Ovary (tissue), 9 donors: ENCODE results near the gene ELAVL3. TPM values are rescaled to one million over a fixed set of nuclear protein-coding genes. Genes with fewer than 3 reads are reported as not detected.

ENCODE experiments used
- DNase-seq, 5 donors: peaks; one replicate each; pipeline ENCODE4 v3.0.0-alpha.2; 2019 to 2020
- H3K27ac ChIP-seq, 2 donors: fragments of 200-600 bp; one replicate each; pipeline versions ENCODE4 v1.5.1 to v1.8.0; 2019 to 2022
- H3K27me3 ChIP-seq: fragments of 200-600 bp; one replicate; pipeline ENCODE4 v1.8.0; 2022
- H3K36me3 ChIP-seq: fragments of 200-600 bp; sonication (generic); one replicate; pipeline ENCODE4 v1.5.1; 2019
- H3K4me1 ChIP-seq: one replicate; pipeline ENCODE4 v1.8.1; 2013; ENCODE audit warnings: mild to moderate bottlenecking, moderate library complexity; ENCODE audit not compliant: insufficient read depth
- H3K4me3 ChIP-seq: fragments of 200-600 bp; sonication (generic); one replicate; pipeline ENCODE4 v1.5.1; 2017
- H3K9me3 ChIP-seq, 2 donors: fragments of 200-600 bp in 1 of 2; sonication (generic) in 1 of 2; one replicate each; pipeline versions ENCODE4 v1.5.1 to v1.8.1; 2013 to 2019; ENCODE audit warnings: mild to moderate bottlenecking in 1 of 2, moderate library complexity in 1 of 2
- CTCF ChIP-seq, 3 donors: fragments of 450-650 bp in 2 of 3; fragments of 200-600 bp in 1 of 3; IDR thresholded peaks; one replicate each; pipeline versions ENCODE4 v1.5.1 to v1.8.0; 2016 to 2022; ENCODE audit warnings: antibody characterized with exemption in 3 of 3, mild to moderate bottlenecking in 1 of 3
- EP300 ChIP-seq: sonication (generic); formaldehyde crosslinking; IDR thresholded peaks from one replicate; pipeline ENCODE4 v1.6.1; 2017; ENCODE audit warnings: antibody characterized with exemption
- POLR2A ChIP-seq: fragments of 450-650 bp; IDR thresholded peaks from one replicate; pipeline ENCODE4 v1.6.1; 2017; ENCODE audit warnings: antibody characterized with exemption, mild to moderate bottlenecking, moderate library complexity
- WGBS, 3 donors: extraction: QIAGEN DNeasy Blood & Tissue Kit in 1 of 3; methylation state at CpG; one replicate each; pipeline versions ENCODE4 v1.1.5 to v1.1.7; 2013 to 2017; 5-methylcytosine and 5-hydroxymethylcytosine counted together
- intact Hi-C, 4 donors: fragments of 100-400 bp; cut with DNase I; formaldehyde crosslinking; loops; one replicate each; pipeline versions ENCODE4 v1.11.0 to v1.15.1; 2022 to 2023
- polyA plus RNA-seq, 2 donors: library from polyadenylated mRNA; stranded (reverse); fragments of 200-250 nt in 1 of 2; fragments of 350-450 nt in 1 of 2; fragmentation: Illumina TruSeq in 1 of 2; extraction: RNeasy Lipid Tissue Mini Kit (QIAGEN cat#74804) in 1 of 2; gene quantifications; one replicate each; pipeline ENCODE4 v1.2.3, GENCODE V29; 2013 to 2014
- total RNA-seq, 7 donors: library from RNA; depleted of rRNA in 2 of 7; stranded (reverse); fragments of >200 nt in 2 of 7; fragmentation: NEBNext Ultra II Directional in 3 of 7; extraction: Animal tissue kit (Norgen Biotek cat#: 25700) in 3 of 7; gene quantifications; one replicate each; pipeline versions ENCODE4 v1.1.0 to v1.2.4, GENCODE V29; 2016 to 2023
- donor health status: DM: no; HTN: no; CAD: no; lungs with moderate emphysema.
- donor health status: DM: no; HTN: no; CAD: no.
- donor health status: Bipolar disorder and iron deficiency.
- donor health status: DM: yes; HTN: yes; CAD: no.
- donor health status: DM: no; HTN: no; CAD: no.
- donor health status: DM: yes; HTN: yes; CAD: no.

ELAVL3 gene
- total and polyA plus RNA-seq, 9 donors, result not detected

- peaks cover 2% of the 10 kb centered on the region for H3K27me3 ChIP-seq
- peaks cover 16% of the 10 kb centered on the region for H3K4me1 ChIP-seq
- no peaks in the 10 kb centered on the region for H3K36me3 ChIP-seq
- peak in 2 of 5 donors; percentile 54 to 61 for DNase-seq
- no peak overlapping the region for H3K4me3 ChIP-seq
- TF ChIP-seq CTCF (IDR thresholded peaks at IDR 0.05), result no peak
- no peak for TF ChIP-seq EP300
- TF ChIP-seq POLR2A, result no peak
- WGBS, 3 donors, result 18 to 28% (median 23%) methylated on average over 35 to 36 of the region's 36 CpGs
- no peak overlapping the region for H3K27ac ChIP-seq
- intact Hi-C loops, result no loop called here
- H3K9me3 ChIP-seq, result no peaks in the 10 kb centered on the region
These were observed 59.3 kb downstream of the ELAVL3 start for GRCh38 chr19:11421371-11422098.

- intact Hi-C loops, result no loop called here
- H3K4me3 ChIP-seq, result peak overlapping the region; percentile 12
- peaks cover 2% of the 10 kb centered on the region for H3K27me3 ChIP-seq
- no peaks in the 10 kb centered on the region for H3K9me3 ChIP-seq
- WGBS, 3 donors, result 2 to 4% (median 3%) methylated on average over 35 to 46 of the region's 46 CpGs
- peaks cover 16% of the 10 kb centered on the region for H3K4me1 ChIP-seq
- H3K27ac ChIP-seq, result no peak overlapping the region
- TF ChIP-seq POLR2A, result no peak
- TF ChIP-seq CTCF (IDR thresholded peaks at IDR 0.05), result no peak
- peak; percentile 41 for TF ChIP-seq EP300
- DNase-seq, result peak; percentile 33 to 75 (median 64)
- H3K36me3 ChIP-seq, result no peaks in the 10 kb centered on the region
These were observed 60.1 kb downstream of the ELAVL3 start for GRCh38 chr19:11420429-11421370.

GRCh38 chr19:11418549-11419506 is 62.0 kb downstream of the ELAVL3 start, which contains the start of gene RGL3:
TSS of gene RGL3 (minus strand) at chr19:11419314. CDS start at chr19:11419278, 36 bp downstream.
- intact Hi-C loops, result no loop called here
- peaks cover 2% of the 10 kb centered on the region for H3K27me3 ChIP-seq
- no peak for TF ChIP-seq EP300
- no peak for TF ChIP-seq CTCF (IDR thresholded peaks at IDR 0.05)
- no peak for TF ChIP-seq POLR2A
- WGBS, 3 donors, result 2 to 4% (median 4%) methylated on average over 51 to 72 of the region's 72 CpGs
- no peak within 1 kb of the TSS for H3K27ac ChIP-seq
- DNase-seq, result no peak
- H3K36me3 ChIP-seq, result no peaks in the 10 kb centered on the region
- no peaks in the 10 kb centered on the region for H3K9me3 ChIP-seq
- peaks cover 14% of the 10 kb centered on the region for H3K4me1 ChIP-seq
- peak within 1 kb of the TSS; percentile 13 for H3K4me3 ChIP-seq
